SK-N-SH treated with all-trans-retinoic acid at 6 μM for 48 hours (cell line): ENCODE results near the gene DDX42.

Experiments
- ATAC-seq: fragments of 200-7000 bp; cut with Tn5 transposase; 3 replicates; pipeline ENCODE4 v1.9.1; 2020; ENCODE audit warnings: mild to moderate bottlenecking, moderate library complexity
- ARNTL ChIP-seq: fragments of 450-650 bp; formaldehyde crosslinking; IDR thresholded peaks from 2 replicates; pipeline ENCODE4 v1.5.0; 2020; ENCODE audit warnings: low read depth, mild to moderate bottlenecking, moderate library complexity, borderline replicate concordance
- BACH2 ChIP-seq: fragments of 250-450 bp; sonication (Bioruptor Pico); IDR thresholded peaks from 2 replicates; pipeline ENCODE4 v1.9.0; 2021; ENCODE audit warnings: mild to moderate bottlenecking, borderline replicate concordance
- CREB5 ChIP-seq: fragments of 250-450 bp; sonication (Bioruptor Pico); IDR thresholded peaks from 2 replicates; pipeline ENCODE4 v1.5.1; 2020; ENCODE audit warnings: low read depth, mild to moderate bottlenecking, moderate library complexity
- CSDC2 ChIP-seq: fragments of 250-450 bp; sonication (Bioruptor Pico); IDR thresholded peaks from 2 replicates; pipeline ENCODE4 v1.5.0; 2020; ENCODE audit warnings: mild to moderate bottlenecking, moderate library complexity
- CSRNP3 ChIP-seq: fragments of 250-450 bp; sonication (Bioruptor Pico); IDR thresholded peaks from 2 replicates; pipeline ENCODE4 v1.5.1; 2021; ENCODE audit warnings: mild to moderate bottlenecking, moderate library complexity
- ESRRG ChIP-seq: fragments of 250-450 bp; sonication (Bioruptor Pico); IDR thresholded peaks from 2 replicates; pipeline ENCODE4 v1.6.1; 2021; ENCODE audit warnings: mild to moderate bottlenecking
- GLIS3 ChIP-seq: fragments of 250-450 bp; sonication (Bioruptor Pico); IDR thresholded peaks from 2 replicates; pipeline ENCODE4 v1.5.0; 2020; ENCODE audit warnings: mild to moderate bottlenecking, moderate library complexity
- ISL1 ChIP-seq: fragments of 250-450 bp; sonication (Bioruptor Pico); IDR thresholded peaks from 2 replicates; pipeline ENCODE4 v2.1.2; 2022; ENCODE audit warnings: mild to moderate bottlenecking, moderate library complexity
- OSR1 ChIP-seq: fragments of 250-450 bp; sonication (Bioruptor Pico); IDR thresholded peaks from 2 replicates; pipeline ENCODE4 v1.8.0; 2022; ENCODE audit warnings: moderate library complexity, mild to moderate bottlenecking, inconsistent platforms
- PATZ1 ChIP-seq: fragments of 250-450 bp; sonication (Bioruptor Pico); IDR thresholded peaks from 2 replicates; pipeline ENCODE4 v1.8.0; 2020; ENCODE audit warnings: mild to moderate bottlenecking, moderate library complexity, borderline replicate concordance
- POU6F1 ChIP-seq: fragments of 250-450 bp; sonication (Bioruptor Pico); IDR thresholded peaks from 2 replicates; pipeline ENCODE4 v1.8.0; 2021; ENCODE audit warnings: low read depth, mild to moderate bottlenecking, moderate library complexity, borderline replicate concordance
- PPARA ChIP-seq: fragments of 250-450 bp; sonication (Bioruptor Pico); IDR thresholded peaks from 2 replicates; pipeline ENCODE4 v1.5.0; 2020; ENCODE audit warnings: mild to moderate bottlenecking, borderline replicate concordance
- SNAI2 ChIP-seq: fragments of 250-450 bp; sonication (Bioruptor Pico); IDR thresholded peaks from 2 replicates; pipeline ENCODE4 v1.5.0; 2020; ENCODE audit warnings: mild to moderate bottlenecking, moderate library complexity
- TCF4 ChIP-seq: fragments of 250-450 bp; sonication (Bioruptor Pico); IDR thresholded peaks from 2 replicates; pipeline ENCODE4 v1.8.0; 2021; ENCODE audit warnings: mild to moderate bottlenecking, moderate library complexity, borderline replicate concordance
- TOX ChIP-seq: fragments of 250-450 bp; sonication (Bioruptor Pico); IDR thresholded peaks from 2 replicates; pipeline ENCODE4 v1.8.0; 2021; ENCODE audit warnings: mild to moderate bottlenecking, moderate library complexity, borderline replicate concordance
- ZC3H10 ChIP-seq: fragments of 250-450 bp; sonication (Bioruptor Pico); IDR thresholded peaks from 2 replicates; pipeline ENCODE4 v1.5.1; 2021; ENCODE audit warnings: mild to moderate bottlenecking, moderate library complexity
- ZFP3 ChIP-seq: fragments of 250-450 bp; sonication (Bioruptor Pico); IDR thresholded peaks from 2 replicates; pipeline ENCODE4 v1.5.0; 2020; ENCODE audit warnings: mild to moderate bottlenecking, moderate library complexity
- ZFP30 ChIP-seq: fragments of 450-650 bp; formaldehyde crosslinking; IDR thresholded peaks from 2 replicates; pipeline ENCODE4 v1.5.0; 2022; ENCODE audit warnings: mild to moderate bottlenecking, moderate library complexity
- ZNF565 ChIP-seq: fragments of 450-650 bp; formaldehyde crosslinking; conservative IDR thresholded peaks from 2 replicates; pipeline ENCODE4 v1.5.0; 2020; ENCODE audit warnings: low read depth, mild to moderate bottlenecking, moderate library complexity
- ZNF70 ChIP-seq: fragments of 450-650 bp; formaldehyde crosslinking; IDR thresholded peaks from 2 replicates; pipeline ENCODE4 v1.5.0; 2020; ENCODE audit warnings: mild to moderate bottlenecking, moderate library complexity
- ZNF8 ChIP-seq: fragments of 450-650 bp; formaldehyde crosslinking; IDR thresholded peaks from 2 replicates; pipeline ENCODE4 v1.5.0; 2020; ENCODE audit warnings: mild to moderate bottlenecking, moderate library complexity

Gene DDX42

GRCh38 chr17:63827002-63827800 is 53.2 kb downstream of the DDX42 start, which contains the start of the genes FTSJ3 and PSMC5:
TSS of gene FTSJ3 (minus strand) at chr17:63827663. CDS start at chr17:63826902, 761 bp downstream.
TSS of gene PSMC5 (plus strand) at chr17:63827431. CDS start at chr17:63827491, 60 bp downstream.
- ATAC-seq: peak; percentile 91
- TF ChIP-seq ZFP3 (CRISPR knock-in tag) (peak; percentile 42; the same call in 1 of the 2 replicates), ZNF8 (CRISPR knock-in tag) (no peak), GLIS3 (peak; percentile 80; the same call in 1 of the 2 replicates), ISL1 (CRISPR knock-in tag) (no peak), ZNF565 (CRISPR knock-in tag) (0 out of 2 replicates have a peak, but pooled peaks have one; percentile 20), TOX (CRISPR knock-in tag) (no peak), CSDC2 (peak; percentile 79; the same call in 1 of the 2 replicates), ARNTL (CRISPR knock-in tag) (no peak), ESRRG (CRISPR knock-in tag) (0 out of 2 replicates have a peak, but pooled peaks have one; percentile 78), SNAI2 (CRISPR knock-in tag) (no peak), BACH2 (CRISPR knock-in tag) (no peak), POU6F1 (CRISPR knock-in tag) (no peak), PPARA (CRISPR knock-in tag) (no peak), ZC3H10 (CRISPR knock-in tag) (no peak), CSRNP3 (CRISPR knock-in tag) (no peak), CREB5 (CRISPR knock-in tag) (no peak)
- TF ChIP-seq, all 23 proteins: peak for 5

- TF ChIP-seq CSRNP3 (CRISPR knock-in tag) (no peak), BACH2 (CRISPR knock-in tag) (no peak), ZFP3 (CRISPR knock-in tag) (0 out of 2 replicates have a peak, but pooled peaks have one; percentile 1)
Observed at GRCh38 chr17:63827801-63828221, 53.8 kb downstream of the DDX42 start.

GRCh38 chr17:63828936-63829335 is 55.0 kb downstream of the DDX42 start:
- TF ChIP-seq ZNF70 (CRISPR knock-in tag): no peak
- TF ChIP-seq ZNF8 (CRISPR knock-in tag): no peak
- no peak for TF ChIP-seq ZFP3 (CRISPR knock-in tag)
- TF ChIP-seq BACH2 (CRISPR knock-in tag): no peak
- TF ChIP-seq OSR1 (CRISPR knock-in tag): no peak
- TF ChIP-seq ZNF565 (CRISPR knock-in tag): no peak
- TF ChIP-seq ARNTL (CRISPR knock-in tag): no peak
- no peak for TF ChIP-seq POU6F1 (CRISPR knock-in tag)
- no peak for TF ChIP-seq CREB5 (CRISPR knock-in tag)
- TF ChIP-seq CSDC2: no peak
- no peak for TF ChIP-seq TCF4
- no peak for TF ChIP-seq PPARA (CRISPR knock-in tag)
- TF ChIP-seq ZFP30 (CRISPR knock-in tag): no peak
- TF ChIP-seq TOX (CRISPR knock-in tag): no peak
- no peak for TF ChIP-seq PATZ1 (CRISPR knock-in tag)
- no peak for TF ChIP-seq ESRRG (CRISPR knock-in tag)
- no peak for ATAC-seq

More at GRCh38 chr17:63827801-63828221, 53.8 kb downstream of the DDX42 start:
- no peak for ATAC-seq
